Fibroblast of mammary gland (primary cell): ENCODE measurements around the gene CLEC14A.

Source experiments
- DNase-seq: peaks from one replicate; pipeline ENCODE4 v3.0.0-alpha.2; 2010; ENCODE audit warnings: low read depth
- H3K4me3 ChIP-seq: 2 replicates; pipeline ENCODE4 v1.5.1; 2011; ENCODE audit warnings: low read depth, mild to moderate bottlenecking, low read length, moderate library complexity; ENCODE audit not compliant: control insufficient read depth
- CTCF ChIP-seq: conservative IDR thresholded peaks from 2 replicates; pipeline ENCODE4 v1.5.1; 2011; ENCODE audit warnings: low read depth, low read length, inconsistent platforms; ENCODE audit not compliant: control insufficient read depth, insufficient read depth

The CLEC14A gene

DNA sequence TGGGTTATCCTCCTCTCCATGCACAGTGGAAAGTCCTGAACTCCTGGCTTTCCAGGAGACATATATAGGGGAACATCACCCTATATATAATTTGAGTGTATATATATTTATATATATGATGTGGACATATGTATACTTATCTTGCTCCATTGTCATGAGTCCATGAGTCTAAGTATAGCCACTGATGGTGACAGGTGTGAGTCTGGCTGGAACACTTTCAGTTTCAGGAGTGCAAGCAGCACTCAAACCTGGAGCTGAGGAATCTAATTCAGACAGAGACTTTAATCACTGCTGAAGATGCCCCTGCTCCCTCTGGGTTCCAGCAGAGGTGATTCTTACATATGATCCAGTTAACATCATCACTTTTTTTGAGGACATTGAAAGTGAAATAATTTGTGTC is 43.8 kb downstream of the CLEC14A start:
- DNase-seq, result no peak
- no peak for TF ChIP-seq CTCF
- H3K4me3 ChIP-seq, result no peak overlapping the region

- peak; percentile 3 for DNase-seq
- no peak for TF ChIP-seq CTCF
- peak overlapping the region; percentile 48 for H3K4me3 ChIP-seq
Measured at GRCh38 chr14:38211255-38211735, 44.6 kb downstream of the CLEC14A start.

DNA sequence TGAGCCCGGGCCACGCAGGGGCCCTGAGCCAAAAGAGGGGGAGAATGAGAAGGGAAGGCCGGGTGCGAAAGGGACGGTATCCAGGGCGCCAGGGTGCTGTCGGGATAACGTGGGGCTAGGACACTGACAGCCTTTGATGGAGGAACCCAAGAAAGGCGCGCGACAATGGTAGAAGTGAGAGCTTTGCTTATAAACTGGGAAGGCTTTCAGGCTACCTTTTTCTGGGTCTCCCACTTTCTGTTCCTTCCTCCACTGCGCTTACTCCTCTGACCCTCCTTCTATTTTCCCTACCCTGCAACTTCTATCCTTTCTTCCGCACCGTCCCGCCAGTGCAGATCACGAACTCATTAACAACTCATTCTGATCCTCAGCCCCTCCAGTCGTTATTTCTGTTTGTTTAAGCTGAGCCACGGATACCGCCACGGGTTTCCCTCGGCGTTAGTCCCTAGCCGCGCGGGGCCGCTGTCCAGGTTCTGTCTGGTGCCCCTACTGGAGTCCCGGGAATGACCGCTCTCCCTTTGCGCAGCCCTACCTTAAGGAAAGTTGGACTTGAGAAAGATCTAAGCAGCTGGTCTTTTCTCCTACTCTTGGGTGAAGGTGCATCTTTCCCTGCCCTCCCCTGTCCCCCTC is 45.2 kb downstream of the CLEC14A start:
- peak; percentile 57 for DNase-seq
- peak; percentile 37 for TF ChIP-seq CTCF
- H3K4me3 ChIP-seq, result peak overlapping the region; percentile 48

DNA sequence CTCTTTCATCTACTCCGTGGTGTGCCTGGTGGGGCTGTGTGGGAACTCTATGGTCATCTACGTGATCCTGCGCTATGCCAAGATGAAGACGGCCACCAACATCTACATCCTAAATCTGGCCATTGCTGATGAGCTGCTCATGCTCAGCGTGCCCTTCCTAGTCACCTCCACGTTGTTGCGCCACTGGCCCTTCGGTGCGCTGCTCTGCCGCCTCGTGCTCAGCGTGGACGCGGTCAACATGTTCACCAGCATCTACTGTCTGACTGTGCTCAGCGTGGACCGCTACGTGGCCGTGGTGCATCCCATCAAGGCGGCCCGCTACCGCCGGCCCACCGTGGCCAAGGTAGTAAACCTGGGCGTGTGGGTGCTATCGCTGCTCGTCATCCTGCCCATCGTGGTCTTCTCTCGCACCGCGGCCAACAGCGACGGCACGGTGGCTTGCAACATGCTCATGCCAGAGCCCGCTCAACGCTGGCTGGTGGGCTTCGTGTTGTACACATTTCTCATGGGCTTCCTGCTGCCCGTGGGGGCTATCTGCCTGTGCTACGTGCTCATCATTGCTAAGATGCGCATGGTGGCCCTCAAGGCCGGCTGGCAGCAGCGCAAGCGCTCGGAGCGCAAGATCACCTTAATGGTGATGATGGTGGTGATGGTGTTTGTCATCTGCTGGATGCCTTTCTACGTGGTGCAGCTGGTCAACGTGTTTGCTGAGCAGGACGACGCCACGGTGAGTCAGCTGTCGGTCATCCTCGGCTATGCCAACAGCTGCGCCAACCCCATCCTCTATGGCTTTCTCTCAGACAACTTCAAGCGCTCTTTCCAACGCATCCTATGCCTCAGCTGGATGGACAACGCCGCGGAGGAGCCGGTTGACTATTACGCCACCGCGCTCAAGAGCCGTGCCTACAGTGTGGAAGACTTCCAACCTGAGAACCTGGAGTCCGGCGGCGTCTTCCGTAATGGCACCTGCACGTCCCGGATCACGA is 46.0 kb downstream of the CLEC14A start:
- DNase-seq, result peak; percentile 85
- H3K4me3 ChIP-seq, result peak overlapping the region; percentile 48
- TF ChIP-seq CTCF, result no peak

DNA sequence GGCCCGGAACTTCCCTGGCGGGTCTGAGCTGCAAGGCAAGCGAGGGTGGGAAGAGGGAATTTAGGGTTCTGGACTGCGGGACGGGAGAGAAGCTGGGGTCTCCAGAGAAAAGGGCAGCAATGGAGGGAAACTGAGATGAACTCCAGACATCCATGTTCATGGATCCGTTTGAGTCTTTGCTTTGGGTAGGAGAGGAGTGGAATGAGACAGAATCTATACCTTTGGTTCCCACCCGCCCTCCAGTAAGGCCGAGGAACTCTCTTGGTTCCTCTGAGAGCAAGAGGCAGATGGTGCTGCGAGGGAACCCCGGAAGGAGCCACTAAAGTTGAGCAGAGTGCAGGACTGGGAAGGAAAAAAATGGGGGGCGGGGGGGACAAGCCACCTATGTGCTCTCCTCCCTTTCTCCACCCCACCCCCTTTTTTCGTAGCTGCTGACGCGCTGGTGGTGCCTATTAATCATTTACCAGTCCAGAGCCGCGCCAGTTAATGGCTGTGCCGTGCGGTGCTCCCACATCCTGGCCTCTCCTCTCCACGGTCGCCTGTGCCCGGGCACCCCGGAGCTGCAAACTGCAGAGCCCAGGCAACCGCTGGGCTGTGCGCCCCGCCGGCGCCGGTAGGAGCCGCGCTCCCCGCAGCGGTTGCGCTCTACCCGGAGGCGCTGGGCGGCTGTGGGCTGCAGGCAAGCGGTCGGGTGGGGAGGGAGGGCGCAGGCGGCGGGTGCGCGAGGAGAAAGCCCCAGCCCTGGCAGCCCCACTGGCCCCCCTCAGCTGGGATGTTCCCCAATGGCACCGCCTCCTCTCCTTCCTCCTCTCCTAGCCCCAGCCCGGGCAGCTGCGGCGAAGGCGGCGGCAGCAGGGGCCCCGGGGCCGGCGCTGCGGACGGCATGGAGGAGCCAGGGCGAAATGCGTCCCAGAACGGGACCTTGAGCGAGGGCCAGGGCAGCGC is 47.0 kb downstream of the CLEC14A start:
- peak; percentile 53 for DNase-seq
- H3K4me3 ChIP-seq, result peak overlapping the region; percentile 48

More for the DNA sequence above, 47.0 kb downstream of the CLEC14A start:
- TF ChIP-seq CTCF, result no peak
